ENCODE data around the gene TTC28.

DNA sequence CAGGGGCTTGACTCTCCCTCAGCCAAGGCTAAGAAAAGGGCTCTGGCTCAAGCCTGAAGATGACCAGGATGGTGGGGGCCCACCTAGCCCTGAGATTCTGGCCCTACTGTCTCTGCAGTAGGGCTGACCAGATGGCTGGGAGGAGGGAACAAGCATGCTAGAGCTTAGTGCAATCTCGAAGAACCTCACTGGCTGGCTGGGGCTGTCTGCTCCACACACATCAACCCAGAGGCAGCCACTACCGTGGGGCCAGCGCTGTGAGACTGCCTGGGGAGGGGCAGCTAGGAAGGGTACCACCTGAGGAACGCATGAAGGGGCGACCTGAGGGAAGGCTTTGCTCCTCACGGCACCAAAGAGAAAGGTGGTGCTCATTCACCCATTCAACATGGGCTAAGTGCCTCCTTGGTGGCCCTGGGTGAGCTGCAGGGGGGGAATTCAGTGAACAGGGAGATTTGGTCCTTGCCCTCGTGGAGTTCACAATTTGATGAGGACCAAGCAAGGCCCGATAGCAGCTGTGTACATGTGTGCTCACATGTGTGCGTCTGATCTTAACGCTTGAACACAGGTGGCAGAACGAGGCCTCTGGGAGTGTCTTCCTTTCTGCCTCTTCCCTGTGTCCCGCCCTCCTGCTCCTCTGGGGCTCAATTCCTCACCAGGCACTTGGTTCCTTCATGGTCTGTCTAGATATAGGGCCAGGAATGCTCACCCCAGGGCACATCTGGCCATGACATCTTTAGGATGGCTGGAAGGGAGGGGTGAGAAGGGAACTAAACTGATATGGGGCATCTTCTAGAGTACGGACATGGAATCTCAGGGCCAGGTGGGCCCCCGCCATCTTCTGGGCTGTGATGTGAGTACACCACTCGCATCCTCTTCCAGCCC, 658.3 kb downstream of the TTC28 start:
- TF ChIP-seq, protein P1, sequence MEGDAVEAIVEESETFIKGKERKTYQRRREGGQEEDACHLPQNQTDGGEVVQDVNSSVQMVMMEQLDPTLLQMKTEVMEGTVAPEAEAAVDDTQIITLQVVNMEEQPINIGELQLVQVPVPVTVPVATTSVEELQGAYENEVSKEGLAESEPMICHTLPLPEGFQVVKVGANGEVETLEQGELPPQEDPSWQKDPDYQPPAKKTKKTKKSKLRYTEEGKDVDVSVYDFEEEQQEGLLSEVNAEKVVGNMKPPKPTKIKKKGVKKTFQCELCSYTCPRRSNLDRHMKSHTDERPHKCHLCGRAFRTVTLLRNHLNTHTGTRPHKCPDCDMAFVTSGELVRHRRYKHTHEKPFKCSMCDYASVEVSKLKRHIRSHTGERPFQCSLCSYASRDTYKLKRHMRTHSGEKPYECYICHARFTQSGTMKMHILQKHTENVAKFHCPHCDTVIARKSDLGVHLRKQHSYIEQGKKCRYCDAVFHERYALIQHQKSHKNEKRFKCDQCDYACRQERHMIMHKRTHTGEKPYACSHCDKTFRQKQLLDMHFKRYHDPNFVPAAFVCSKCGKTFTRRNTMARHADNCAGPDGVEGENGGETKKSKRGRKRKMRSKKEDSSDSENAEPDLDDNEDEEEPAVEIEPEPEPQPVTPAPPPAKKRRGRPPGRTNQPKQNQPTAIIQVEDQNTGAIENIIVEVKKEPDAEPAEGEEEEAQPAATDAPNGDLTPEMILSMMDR (IDR thresholded peaks at IDR 0.05), result no peak
- TF ChIP-seq POLR2AphosphoS5 (IDR thresholded peaks at IDR 0.05) (no peak), POLR2A (IDR thresholded peaks at IDR 0.05) (no peak), EP300 (IDR thresholded peaks at IDR 0.05) (no peak)

Data from gastroesophageal sphincter (tissue), 3 donors.